Endometrium (tissue), 2 donors: Measurements from ENCODE around the gene SREBF2.

Source experiments
- FAIRE-seq: peaks from 2 replicates; lab custom pipeline; 2012; peaks lifted over from hg19 to GRCh38; lab: Jason Lieb, UNC
- donor health status: control.
- donor health status: control.

SREBF2 gene

DNA sequence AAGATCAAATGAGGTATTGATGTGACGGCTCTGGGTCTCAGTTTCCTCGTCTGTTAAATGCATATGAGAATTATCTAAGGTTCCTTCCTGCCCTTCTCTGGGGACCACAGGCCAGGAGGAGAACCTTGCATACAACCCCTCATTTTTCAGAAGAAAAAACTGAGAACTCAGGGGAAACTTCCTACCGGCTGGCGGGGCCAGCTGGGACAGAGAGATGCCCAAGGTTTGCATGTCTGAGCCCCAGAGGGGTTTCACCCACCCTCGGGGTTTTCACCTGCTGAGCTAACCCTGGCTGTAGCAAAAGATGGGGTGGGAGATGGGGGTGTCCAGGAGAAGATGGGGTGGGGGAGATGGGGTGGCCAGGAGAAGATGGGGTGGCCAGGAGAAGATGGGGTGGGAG, 89.4 kb downstream of the SREBF2 start:
- no peak for FAIRE-seq

DNA sequence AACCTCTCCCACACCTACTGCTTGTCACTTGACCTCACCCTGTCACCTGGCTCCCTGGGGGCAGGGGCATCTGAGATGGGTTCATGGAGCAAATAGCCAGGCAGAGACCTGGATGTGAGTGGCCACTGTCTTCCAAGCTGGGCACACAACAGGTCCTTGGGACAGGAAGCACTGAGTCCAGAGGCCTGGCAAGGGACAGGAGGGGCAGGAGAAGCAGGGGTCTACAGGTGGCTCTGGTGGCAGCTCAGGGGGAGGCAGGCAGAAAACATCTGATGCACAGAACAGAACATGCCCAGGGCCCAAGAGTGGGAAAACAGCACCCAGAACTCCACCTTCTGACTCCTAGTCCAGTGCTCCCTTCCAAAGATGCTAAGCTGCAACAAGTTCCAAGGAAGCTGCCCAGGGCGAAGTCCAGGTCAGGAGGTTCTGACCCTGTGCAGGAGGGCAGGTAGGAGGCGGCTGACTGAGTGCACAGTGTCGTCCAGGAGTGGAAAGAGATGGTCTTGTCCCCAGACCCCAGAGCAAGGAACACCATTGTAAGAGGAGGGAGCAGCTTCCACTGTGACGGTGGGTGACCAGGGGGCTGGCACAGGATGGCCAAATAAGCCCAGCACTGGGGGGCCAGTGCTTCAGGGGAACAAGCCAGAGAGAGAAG, 90.2 kb downstream of the SREBF2 start:
- FAIRE-seq, result no peak

- no peak for FAIRE-seq
These were observed 90.8 kb downstream of the SREBF2 start for GRCh38 chr22:41923595-41924276.

- no peak for FAIRE-seq
These were observed 93.0 kb downstream of the SREBF2 start for GRCh38 chr22:41925783-41926460.

- FAIRE-seq, result no peak
These were observed 94.9 kb downstream of the SREBF2 start for GRCh38 chr22:41927813-41928212.

DNA sequence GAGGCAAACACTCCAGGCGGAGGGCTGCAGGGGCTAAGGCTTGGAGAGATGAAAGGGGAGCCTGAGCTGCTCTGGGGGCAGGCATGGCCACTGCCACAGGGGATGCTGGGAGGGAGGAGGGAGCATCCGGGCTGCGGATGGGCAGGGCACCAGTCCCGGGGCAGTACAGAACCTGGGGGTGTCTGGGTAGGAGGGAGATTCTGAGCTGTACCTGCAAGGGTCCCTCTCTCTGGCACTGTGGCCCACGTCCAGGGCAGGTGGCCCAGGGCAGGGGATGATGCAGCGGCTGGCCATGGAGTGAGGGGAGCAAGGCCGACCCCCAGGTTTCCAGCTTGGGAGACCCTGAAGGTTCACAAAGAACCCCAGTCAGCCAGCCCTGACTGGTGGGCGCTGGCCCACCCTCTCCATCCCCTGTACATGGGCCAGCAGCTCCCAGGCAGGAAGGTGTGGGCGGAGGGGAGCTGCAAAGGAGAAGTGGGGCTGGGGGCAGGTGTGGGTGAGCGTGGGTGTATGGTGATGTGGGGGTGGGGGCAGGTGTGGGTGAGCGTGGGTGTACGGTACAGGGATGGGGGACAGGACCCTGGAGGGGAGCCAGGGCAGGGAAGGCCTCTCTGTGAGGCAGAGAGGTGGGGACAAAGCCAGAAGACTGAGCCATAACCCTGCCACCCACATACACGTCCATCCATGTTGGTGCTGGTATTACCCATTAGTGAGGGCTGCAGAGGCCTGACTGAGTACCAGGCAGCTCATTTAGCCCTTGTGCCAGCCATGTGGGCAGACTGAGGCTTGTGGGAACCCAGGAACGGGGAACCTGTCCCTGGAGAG, 95.9 kb downstream of the SREBF2 start:
- no peak for FAIRE-seq

- FAIRE-seq, result no peak
These were observed 96.5 kb downstream of the SREBF2 start for GRCh38 chr22:41929418-41929810.

- FAIRE-seq, result no peak
These were observed 98.9 kb downstream of the SREBF2 start for GRCh38 chr22:41931701-41932269.

- no peak for FAIRE-seq
These were observed 99.4 kb downstream of the SREBF2 start for GRCh38 chr22:41932353-41932752.

- no peak for FAIRE-seq
These were observed 100.7 kb downstream of the SREBF2 start for GRCh38 chr22:41933411-41934177.

DNA sequence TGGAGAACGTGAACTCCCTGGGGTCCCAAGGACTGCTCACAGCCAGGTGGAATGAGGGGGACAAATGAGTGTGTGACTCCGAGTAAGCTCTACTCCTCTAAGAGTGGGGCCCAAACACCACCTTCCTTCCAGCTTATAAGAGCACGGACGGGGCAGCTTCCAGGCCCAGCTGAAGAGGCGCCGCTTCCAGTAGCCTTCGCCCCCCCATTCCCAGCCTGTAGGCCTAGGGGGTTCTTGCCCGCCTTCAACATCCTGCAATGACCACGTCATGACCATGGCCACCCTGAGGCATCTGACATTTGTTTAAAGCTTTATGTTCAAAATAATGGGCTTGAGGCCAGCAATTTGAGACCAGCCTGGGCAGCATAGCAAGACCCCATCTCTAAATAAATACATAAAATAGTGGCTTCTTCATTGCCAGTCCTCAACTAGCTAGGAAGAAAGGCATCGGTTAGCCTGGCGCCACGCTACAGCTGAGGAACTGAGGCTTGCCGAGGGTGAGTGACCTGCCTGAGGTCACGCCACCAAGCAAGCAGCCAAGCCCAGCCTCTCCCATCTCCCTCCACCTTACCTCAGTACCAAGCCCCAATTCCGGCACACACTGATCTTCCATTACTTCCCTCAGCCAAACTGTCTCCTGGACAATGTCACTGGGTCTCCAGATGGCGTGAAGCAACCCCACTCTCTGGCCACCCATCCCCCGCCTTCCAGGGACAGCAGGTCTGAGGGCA, 101.5 kb downstream of the SREBF2 start:
- no peak for FAIRE-seq

GRCh38 chr22:41935015-41935351, 102.1 kb downstream of the SREBF2 start:
- FAIRE-seq, result no peak

GRCh38 chr22:41935509-41935908, 102.6 kb downstream of the SREBF2 start:
- FAIRE-seq, result no peak

DNA sequence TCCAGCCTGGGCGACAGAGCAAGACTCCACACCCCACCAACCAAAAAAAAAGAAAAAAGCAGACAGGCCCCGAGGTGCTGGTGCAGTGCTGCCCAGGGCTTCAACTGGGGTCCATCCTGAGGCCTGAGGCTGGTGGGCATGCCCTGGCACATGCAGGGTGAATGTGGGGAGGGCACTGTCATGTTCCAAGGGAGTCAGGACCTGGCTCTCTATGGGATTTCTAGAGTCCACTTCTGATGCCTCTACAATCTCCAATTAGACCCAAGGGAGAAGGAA, 103.9 kb downstream of the SREBF2 start:
- no peak for FAIRE-seq

DNA sequence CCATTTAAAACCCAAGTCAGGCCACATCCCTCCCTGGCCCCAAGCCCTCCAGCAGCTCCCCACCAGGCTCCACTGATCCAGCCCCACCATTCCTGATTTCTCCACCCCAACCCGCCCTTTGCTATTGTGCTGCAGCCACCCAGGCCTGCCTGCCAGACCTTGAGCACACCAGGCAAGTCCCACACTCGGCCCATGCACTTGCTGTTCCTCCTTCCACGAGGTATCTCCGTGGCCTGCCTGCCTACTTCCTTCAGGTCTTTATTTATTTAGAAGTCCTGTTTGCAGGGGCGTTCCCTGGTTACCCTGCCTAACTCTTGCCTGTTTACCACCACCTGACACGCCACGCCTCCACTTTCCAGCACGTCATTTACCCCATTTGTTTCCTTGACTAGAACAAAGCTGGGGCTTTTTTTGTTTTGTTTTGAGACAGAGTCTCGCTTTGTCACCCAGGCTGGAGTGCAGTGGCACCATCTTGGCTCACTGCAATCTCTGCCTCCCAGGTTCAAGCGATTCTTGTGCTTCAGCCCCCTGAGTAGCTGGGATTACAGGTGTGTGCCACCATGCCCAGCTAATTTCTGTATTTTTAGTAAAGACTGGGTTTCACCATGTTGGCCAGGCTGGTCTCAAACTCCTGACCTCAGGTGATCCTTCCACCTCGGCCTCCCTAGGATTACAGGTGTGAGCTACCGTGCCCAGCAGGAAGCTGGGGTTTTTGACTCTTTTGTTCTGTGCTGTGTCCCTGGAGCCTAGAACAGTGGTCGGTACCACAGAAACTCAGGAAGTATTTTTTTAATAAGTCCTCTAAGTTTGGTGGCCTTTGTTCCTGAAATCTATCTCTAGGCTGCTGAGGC, 107.3 kb downstream of the SREBF2 start:
- no peak for FAIRE-seq

DNA sequence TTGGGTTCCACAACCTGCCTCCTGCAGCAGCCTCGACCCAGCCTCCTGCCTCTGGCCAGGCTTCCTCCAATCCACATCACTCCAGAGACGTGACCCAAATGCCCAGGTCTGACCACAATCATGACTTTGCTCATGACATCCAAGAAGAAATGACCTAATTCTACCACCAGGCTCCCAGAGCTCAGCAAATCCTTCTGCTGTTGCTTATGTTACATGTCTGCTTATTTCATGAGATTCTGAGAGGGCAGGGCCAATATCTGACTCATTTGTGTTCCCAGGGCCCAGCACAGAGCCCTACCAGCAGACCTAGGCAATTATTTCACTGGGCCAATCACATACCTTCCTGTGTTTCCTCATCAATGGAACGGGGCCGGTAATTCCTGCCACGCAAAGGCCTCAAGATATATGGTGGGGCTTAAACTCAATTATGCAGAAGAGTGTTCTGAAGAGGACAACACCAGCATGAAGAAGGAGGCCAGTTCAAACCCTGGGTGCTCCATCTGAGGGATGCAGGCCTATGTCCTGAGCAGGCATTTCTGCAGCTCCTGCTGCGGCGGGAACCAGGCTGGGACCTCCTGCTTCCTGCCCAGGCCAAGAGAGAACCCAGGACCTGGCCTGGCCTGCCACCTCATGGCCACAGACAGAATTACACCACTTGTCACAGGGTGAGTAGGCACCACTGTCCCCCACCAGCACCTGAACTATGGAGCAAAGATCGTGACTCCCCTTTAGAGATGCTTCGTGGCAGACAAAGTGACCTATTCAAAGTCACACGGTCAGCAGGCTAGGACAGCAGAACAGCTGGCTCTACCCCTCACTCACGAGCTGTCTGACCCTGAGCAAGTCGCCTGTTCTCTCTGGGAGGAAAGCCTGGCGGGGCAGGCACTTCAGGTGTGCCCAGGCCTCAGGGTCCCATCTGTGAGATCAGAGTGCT, 108.2 kb downstream of the SREBF2 start:
- peak; percentile 54 for FAIRE-seq

- FAIRE-seq, result no peak
These were observed 110.8 kb downstream of the SREBF2 start for GRCh38 chr22:41943661-41944209.

DNA sequence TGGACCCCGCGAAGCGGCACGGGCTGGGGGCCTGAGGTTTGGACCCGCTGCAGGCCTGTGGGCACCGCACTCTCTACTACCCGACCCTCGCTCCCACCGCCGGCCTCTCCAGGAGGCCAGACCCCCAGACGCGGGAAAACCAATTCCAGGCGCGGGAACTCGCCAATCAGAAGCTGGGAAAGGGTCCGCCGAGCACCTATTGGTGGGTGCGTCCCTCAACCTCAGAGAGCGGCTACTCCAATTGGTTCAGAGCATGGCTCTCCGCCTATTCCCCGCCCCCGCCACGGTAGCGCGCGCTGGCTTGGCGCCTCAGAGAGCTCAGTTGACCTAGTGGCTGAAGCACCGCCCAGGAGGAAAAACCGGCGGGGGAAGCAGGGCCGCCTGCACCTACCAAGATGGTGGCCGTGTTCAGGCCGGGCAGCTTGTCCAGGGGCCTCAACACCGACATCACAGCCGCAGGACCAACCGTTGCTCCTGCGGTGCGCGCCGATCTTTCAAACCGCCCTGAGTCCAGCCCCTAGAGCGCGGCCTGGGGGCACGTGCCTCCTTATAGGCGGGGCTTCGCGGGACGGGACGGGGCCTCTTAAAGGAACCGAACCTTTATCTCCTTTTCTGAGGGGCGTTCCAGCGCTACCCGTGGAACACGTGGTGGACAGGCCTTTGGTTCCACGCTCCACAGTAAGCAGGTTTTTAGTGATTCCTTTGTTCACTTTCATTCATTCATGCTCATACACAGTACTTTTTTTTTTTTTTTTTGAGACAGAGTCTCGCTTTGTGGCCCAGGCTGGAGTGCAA, 113.9 kb downstream of the SREBF2 start, which contains the start of gene CENPM:
Gene CENPM (minus strand): TSS at position 524 of the 795 bp plus-strand sequence. CDS start 76 bp downstream, at position 448.
- FAIRE-seq, result peak; percentile 83
